HFFc6 (cell line): ENCODE data around the gene RBM20. TPM values are rescaled to one million over a fixed set of nuclear protein-coding genes. Genes with fewer than 3 reads are reported as not detected.

ENCODE experiments used
- DNase-seq: peaks from one replicate; pipeline ENCODE4 v3.0.0-alpha.2; 2018
- H3K27ac Mint-ChIP-seq: 2 replicates; pipeline ENCODE4 v1.8.0; 2020; ENCODE audit warnings: mild to moderate bottlenecking, mixed read lengths
- H3K27me3 Mint-ChIP-seq: 2 replicates; pipeline ENCODE4 v1.8.0; 2021; ENCODE audit warnings: mild to moderate bottlenecking, moderate library complexity, mixed read lengths; ENCODE audit not compliant: insufficient read depth
- H3K36me3 Mint-ChIP-seq: 2 replicates; pipeline ENCODE4 v1.8.0; 2021; ENCODE audit warnings: low read depth, mixed read lengths
- H3K4me1 Mint-ChIP-seq: 2 replicates; pipeline ENCODE4 v1.8.0; 2020; ENCODE audit warnings: low read depth, mixed read lengths
- H3K4me3 Mint-ChIP-seq: 2 replicates; pipeline ENCODE4 v1.8.0; 2020; ENCODE audit warnings: mild to moderate bottlenecking, moderate library complexity, mixed read lengths
- H3K9me3 Mint-ChIP-seq: 2 replicates; pipeline ENCODE4 v1.8.0; 2020; ENCODE audit warnings: mild to moderate bottlenecking, mixed read lengths
- CTCF ChIP-seq: fragments of 200-600 bp; sonication (generic); IDR thresholded peaks from 2 replicates; pipeline ENCODE4 v1.5.0; 2021; ENCODE audit warnings: antibody characterized with exemption, mild to moderate bottlenecking
- total RNA-seq, 6 experiments: library from RNA; stranded (reverse); fragmentation: NEBNext Ultra II Directional; extraction: Animal tissue kit (Norgen Biotek cat#: 25700); gene quantifications; 2 replicates in 1 of 6; 3 replicates in 5 of 6; pipeline ENCODE4 v1.2.3, GENCODE V29; 2021

The RBM20 gene
- total RNA-seq, 6 experiments from 2014 or later, result not detected

DNA sequence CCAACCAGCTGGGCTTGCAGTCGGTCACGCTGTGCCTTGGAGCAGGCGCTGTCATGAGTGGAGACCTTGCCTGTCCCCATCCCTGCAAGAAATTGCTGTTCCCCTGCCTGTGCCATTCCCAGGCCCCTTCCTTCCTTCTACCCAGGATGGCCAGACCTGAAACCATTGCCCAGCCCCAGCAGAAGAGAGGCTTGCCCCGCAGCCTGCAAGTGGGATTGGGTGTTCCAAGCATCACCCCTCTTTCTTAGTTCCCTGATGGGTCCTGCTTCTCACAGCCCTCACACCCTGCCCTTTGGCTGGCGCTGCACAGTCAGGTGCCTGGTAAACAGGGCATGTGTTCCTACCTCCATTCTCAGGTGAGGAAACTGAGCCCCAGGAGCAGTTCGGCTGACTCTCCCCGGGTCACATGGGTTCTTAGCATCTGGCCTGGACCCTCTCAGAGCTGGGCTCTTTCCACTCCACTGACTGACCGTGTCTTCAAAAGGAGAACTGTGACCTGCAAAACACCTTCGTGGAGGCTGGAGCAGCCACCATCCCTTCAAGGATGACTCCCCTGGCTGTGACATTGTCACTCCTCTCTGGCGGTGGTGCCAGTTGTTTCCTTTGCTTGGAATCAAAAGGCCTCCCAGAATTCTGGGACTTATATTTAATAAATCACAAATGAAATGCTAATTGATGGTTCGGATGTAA, 185.7 kb downstream of the RBM20 start:
- no peaks in the 10 kb centered on the region for H3K9me3 Mint-ChIP-seq
- H3K4me3 Mint-ChIP-seq, result no peak overlapping the region
- no peak for TF ChIP-seq CTCF
- no peaks in the 10 kb centered on the region for H3K36me3 Mint-ChIP-seq
- DNase-seq, result no peak
- H3K27ac Mint-ChIP-seq, result no peak overlapping the region
- no peaks in the 10 kb centered on the region for H3K4me1 Mint-ChIP-seq
- H3K27me3 Mint-ChIP-seq, result peaks cover 26% of the 10 kb centered on the region

GRCh38 chr10:110833234-110833940, 189.3 kb downstream of the RBM20 start:
- H3K27ac Mint-ChIP-seq, result no peak overlapping the region
- H3K27me3 Mint-ChIP-seq, result peaks cover 28% of the 10 kb centered on the region
- no peaks in the 10 kb centered on the region for H3K9me3 Mint-ChIP-seq

DNA sequence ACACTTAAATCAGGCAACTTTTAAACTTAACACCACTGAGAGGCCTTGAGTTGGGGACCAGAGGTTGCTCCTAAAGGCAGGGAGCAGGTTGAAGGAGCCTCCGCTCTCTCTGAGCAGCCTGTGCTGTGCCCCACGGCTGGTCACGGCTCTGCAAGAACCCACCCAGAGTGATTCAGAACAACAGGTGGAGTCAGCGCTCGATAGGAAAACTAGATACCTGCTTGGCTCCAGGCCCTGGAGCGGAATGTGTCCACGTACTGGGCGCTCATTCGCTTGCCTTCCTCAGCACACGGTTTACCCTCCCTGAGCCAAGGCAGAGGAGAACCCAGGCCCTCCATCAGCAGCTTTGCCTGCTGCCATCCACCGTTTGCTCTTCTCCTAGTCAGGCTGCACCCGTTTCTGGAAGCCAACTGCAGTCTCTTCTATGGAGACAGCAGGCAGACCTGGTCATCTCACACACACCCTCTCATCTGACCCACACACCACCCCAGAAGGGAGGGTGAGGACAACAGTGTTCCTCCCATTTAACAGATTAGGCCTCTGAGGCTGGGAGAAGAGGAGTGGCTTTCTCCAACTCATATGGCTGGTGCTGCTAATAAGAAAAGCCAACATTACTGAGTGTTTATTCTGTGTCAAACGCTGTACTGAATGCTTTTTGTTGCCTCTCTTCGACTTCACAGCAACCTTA, 189.9 kb downstream of the RBM20 start:
- H3K4me3 Mint-ChIP-seq, result no peak overlapping the region
- DNase-seq, result no peak
- no peaks in the 10 kb centered on the region for H3K36me3 Mint-ChIP-seq
- no peak for TF ChIP-seq CTCF
- H3K27ac Mint-ChIP-seq, result no peak overlapping the region
- peaks cover 22% of the 10 kb centered on the region for H3K27me3 Mint-ChIP-seq
- H3K9me3 Mint-ChIP-seq, result no peaks in the 10 kb centered on the region
- no peaks in the 10 kb centered on the region for H3K4me1 Mint-ChIP-seq

More at GRCh38 chr10:110833234-110833940, 189.3 kb downstream of the RBM20 start:
- Mint-ChIP-seq H3K36me3 (no peaks in the 10 kb centered on the region), H3K4me3 (no peak overlapping the region), H3K4me1 (no peaks in the 10 kb centered on the region)
- no peak for DNase-seq
- no peak for TF ChIP-seq CTCF

DNA sequence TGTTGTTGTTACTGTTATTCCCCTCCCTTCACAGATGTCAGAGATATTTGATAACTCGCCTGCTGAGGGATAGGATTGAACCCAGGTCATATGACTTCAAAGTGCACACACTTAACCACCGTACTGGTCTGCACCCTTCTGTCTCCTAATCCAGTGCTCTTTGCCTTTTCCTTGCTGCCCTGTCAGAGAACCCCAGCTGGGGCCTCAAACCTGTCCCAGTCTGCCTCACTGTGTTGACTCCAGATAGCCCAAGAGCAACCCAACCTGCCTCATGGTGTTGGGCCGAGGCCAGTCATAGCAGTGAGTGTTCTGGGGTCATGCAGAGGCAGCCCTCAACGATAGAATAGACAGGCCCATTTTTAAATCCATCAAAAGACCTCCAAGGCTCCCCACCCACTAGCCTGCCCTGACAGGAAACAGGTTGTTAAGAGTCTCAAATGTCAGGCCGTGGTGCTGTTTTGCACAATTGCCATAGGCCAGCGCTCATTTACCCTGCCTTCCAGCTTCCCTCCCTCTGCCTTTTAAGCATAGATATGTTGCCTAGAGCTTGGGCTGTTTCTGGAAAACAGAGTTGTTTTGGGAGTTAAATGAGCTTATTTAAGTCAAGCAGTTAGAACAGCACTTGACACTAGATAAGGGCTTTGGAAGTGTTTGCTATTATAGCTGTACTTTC, 190.6 kb downstream of the RBM20 start:
- no peak for DNase-seq
- Mint-ChIP-seq H3K9me3 (no peaks in the 10 kb centered on the region), H3K27me3 (peaks cover 24% of the 10 kb centered on the region), H3K4me1 (no peaks in the 10 kb centered on the region), H3K4me3 (no peak overlapping the region), H3K27ac (no peak overlapping the region), H3K36me3 (no peaks in the 10 kb centered on the region)
- TF ChIP-seq CTCF, result no peak

GRCh38 chr10:110835841-110836240, 191.7 kb downstream of the RBM20 start:
- Mint-ChIP-seq H3K4me3 (no peak overlapping the region), H3K27ac (no peak overlapping the region)

More at GRCh38 chr10:110835841-110836240, 191.7 kb downstream of the RBM20 start:
- TF ChIP-seq CTCF, result no peak
- Mint-ChIP-seq H3K9me3 (no peaks in the 10 kb centered on the region), H3K4me1 (no peaks in the 10 kb centered on the region), H3K27me3 (peaks cover 19% of the 10 kb centered on the region), H3K36me3 (no peaks in the 10 kb centered on the region)
- DNase-seq, result no peak
